Activated CD8-positive, alpha-beta memory T cell treated with anti-CD3 and anti-CD28 coated beads for 48 hours (primary cell): Measurements from ENCODE around the gene CNOT6L.
"Not testable (repeated sequence)": the region's sequence is repeated elsewhere in the genome, so short reads cannot be mapped to it uniquely, and the experiment has no call there.

Experiments used
- DNase-seq, 3 experiments: peaks; one replicate each; pipeline ENCODE4 v3.0.0-alpha.2; 2020; ENCODE audit warnings: low read depth in 2 of 3, low spot score in 2 of 3

Gene CNOT6L

GRCh38 chr4:77818602-77819403 lies at the start of gene CNOT6L:
CNOT6L (minus strand) TSS chr4:77819368; CDS start chr4:77819308, 60 bp downstream.
- peak; percentile 27 to 55 (median 48) for DNase-seq

GRCh38 chr4:77865259-77865658 lies 46.1 kb upstream of the CNOT6L start:
- DNase-seq = no peak

GRCh38 chr4:77863341-77863740 lies 44.2 kb upstream of the CNOT6L start:
- not testable (repeated sequence) for DNase-seq

GRCh38 chr4:77862478-77863216 lies 43.5 kb upstream of the CNOT6L start, which contains the start of gene MRPL1:
MRPL1 (plus strand) TSS chr4:77862830; CDS start chr4:77862849, 19 bp downstream.
- peak; percentile 59 to 77 (median 68) for DNase-seq

GRCh38 chr4:77861495-77861894 lies 42.3 kb upstream of the CNOT6L start:
- no peak for DNase-seq

- no peak for DNase-seq
Measured at GRCh38 chr4:77859256-77859655, 40.1 kb upstream of the CNOT6L start.

- no peak for DNase-seq
Measured at GRCh38 chr4:77856152-77856551, 37.0 kb upstream of the CNOT6L start.

- DNase-seq = no peak
Measured at GRCh38 chr4:77854431-77855111, 35.4 kb upstream of the CNOT6L start.

- peak in 2 of 3 experiments; percentile 26 to 28 for DNase-seq
Measured at GRCh38 chr4:77852892-77853495, 33.8 kb upstream of the CNOT6L start.

GRCh38 chr4:77849278-77849965 lies 30.3 kb upstream of the CNOT6L start:
- no peak for DNase-seq

GRCh38 chr4:77848508-77848907 lies 29.3 kb upstream of the CNOT6L start:
- no peak for DNase-seq

GRCh38 chr4:77845929-77846328 lies 26.8 kb upstream of the CNOT6L start:
- DNase-seq = no peak

GRCh38 chr4:77845400-77845799 lies 26.2 kb upstream of the CNOT6L start:
- DNase-seq = no peak

- DNase-seq = no peak
Measured at GRCh38 chr4:77844363-77844762, 25.2 kb upstream of the CNOT6L start.

GRCh38 chr4:77843628-77844027 lies 24.5 kb upstream of the CNOT6L start:
- DNase-seq = no peak

- no peak for DNase-seq
Measured at GRCh38 chr4:77834403-77834802, 15.2 kb upstream of the CNOT6L start.

GRCh38 chr4:77833126-77833724 lies 14.1 kb upstream of the CNOT6L start:
- no peak for DNase-seq

- no peak for DNase-seq
Measured at GRCh38 chr4:77827343-77827742, 8.2 kb upstream of the CNOT6L start.

- no peak for DNase-seq
Measured at GRCh38 chr4:77826275-77826674, 7.1 kb upstream of the CNOT6L start.

- DNase-seq = no peak
Measured at GRCh38 chr4:77821775-77822174, 2.6 kb upstream of the CNOT6L start.
